HG03135 (cell line): ENCODE results near the gene ZBTB2.
"Not testable (repeated sequence)": the region's sequence is repeated elsewhere in the genome, so short reads cannot be mapped to it uniquely, and the experiment has no call there.

Experiments
- ATAC-seq: cut with Tn5 transposase; IDR thresholded peaks from one replicate; pipeline ENCODE4 v1.9.1; 2021; ENCODE audit warnings: mild to moderate bottlenecking, moderate library complexity; ENCODE audit not compliant: unreplicated experiment

The ZBTB2 gene

DNA sequence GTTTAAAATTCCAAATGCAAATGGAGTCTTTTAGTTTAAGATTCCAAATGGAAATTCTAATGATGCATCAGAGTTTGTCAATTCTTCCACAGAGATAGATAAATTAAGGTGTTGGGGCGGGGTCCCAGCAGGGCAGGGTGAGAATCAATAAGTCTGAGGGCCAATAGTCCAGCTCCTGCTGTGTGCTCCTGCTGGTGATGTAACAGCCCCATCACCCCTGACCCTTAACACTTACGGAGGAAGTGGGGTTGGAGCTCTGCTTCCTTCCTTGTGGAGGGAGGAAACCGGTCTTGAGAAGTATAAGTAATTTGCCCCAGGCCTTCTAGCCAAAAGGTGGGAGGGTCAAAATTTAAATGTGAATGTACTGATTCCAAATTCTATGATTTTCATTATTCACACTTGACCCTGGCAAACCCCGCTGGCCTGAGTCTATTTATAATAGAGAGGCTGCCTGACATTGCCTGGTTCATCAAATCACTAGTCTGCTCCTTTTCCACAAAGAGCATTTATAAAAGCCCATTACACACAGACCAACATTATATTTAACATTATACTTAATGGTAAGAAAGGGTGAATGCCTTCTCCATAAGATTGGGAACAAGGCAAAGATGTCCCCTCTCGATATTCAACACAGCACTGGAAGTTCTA, 17.2 kb downstream of the ZBTB2 start:
- no peak for ATAC-seq

DNA sequence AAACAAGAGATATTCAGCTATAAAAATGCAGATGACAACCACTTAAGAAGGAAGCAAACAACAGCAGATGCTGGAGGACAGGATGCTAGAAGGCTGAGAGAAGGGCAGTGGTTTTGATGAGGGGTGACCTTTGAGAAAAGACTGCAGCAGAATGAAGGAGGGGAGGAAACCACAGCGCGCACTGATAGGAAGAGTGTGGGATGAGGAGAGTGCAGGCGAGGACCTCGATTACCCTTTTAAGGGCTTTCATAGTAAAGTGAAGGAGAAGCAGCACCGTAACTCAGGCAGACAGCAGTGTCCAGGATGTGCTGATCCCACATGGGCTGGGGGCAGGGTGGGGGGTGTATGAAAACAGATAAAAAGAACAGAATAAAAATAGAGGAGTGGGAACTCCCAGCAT, 19.2 kb downstream of the ZBTB2 start:
- ATAC-seq, result no peak

DNA sequence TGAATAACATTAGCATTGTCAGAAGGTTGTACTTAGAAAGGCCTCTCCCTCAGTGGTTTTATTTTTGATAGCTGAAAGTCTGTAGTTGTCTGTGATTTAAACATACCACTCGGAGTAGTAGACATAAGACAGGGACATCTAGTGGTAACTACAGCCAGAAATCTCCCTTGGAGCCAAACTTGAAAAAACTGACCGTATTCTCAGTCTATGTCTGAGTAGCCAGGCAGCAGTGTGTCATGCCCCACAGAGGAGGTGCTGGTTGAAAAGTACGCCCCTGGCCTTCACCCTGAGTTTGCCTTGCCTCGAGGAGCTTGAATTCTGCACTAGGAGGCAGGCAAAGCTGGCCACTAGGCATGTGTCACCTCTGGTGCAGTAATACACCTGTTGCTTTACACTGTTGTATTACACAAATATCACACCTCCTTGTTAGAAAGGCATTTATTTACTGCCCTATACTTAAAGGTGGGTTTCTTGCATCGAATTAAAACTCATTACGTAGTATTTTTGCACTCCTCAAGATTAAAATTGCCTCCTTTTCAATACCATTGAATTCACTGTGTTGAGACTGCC, 20.8 kb downstream of the ZBTB2 start:
- no peak for ATAC-seq

DNA sequence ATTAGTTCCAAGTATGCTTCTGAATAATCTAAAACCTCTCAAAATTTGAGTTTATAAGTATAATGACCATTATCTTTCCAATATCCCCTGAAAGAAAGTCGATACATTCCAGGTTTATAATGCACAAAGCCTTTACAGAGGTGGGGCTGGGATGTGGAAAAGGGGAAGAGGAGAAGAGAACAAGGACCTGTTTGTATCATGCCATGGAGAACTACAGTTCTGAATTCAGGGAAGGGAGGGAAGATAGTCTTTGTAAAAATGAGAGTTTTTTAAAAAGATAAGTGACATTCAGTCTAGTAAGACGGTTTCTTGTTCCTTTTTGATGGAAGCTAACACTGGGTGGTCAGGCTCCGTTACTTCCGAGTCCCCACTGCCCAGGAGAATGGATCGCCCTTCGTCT, 26.1 kb downstream of the ZBTB2 start:
- ATAC-seq, result no peak

DNA sequence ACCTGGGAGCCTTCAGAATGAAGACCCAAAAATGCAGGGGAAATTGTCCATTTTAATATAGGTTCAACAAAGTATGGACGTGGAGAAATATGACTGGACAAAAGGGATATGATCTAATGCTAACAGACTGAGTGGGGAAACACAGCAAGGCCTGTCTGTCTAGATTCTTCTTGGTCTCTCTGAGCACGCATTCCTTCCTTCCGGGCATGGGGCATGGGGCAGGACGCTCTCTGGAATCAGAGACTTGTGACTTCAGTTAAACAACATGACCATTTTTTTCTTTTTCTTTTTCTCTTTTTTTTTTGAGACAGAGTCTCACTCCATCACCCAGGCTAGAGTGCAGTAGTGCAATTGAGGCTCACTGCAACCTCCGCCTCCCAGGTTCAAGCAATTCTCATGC, 31.9 kb downstream of the ZBTB2 start:
- ATAC-seq, result no peak

DNA sequence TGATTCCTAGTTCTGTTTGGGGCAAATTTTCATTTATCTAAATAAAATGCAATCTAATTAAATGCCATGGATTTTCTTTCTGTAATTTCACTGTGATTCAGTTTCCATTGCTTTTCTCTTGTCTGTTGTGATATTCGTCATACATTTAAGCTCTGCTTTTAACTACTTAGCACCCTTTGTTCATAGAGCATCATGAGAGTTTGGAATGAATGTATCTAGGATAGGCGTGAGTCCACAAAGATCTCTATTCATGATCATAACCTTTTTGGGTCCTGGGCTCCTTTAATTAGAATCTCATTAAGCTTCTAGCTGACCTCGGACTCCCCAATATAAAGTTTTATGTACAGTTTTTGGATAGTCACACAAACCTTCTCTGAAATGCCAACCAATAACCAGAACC, 32.9 kb downstream of the ZBTB2 start:
- ATAC-seq, result no peak

DNA sequence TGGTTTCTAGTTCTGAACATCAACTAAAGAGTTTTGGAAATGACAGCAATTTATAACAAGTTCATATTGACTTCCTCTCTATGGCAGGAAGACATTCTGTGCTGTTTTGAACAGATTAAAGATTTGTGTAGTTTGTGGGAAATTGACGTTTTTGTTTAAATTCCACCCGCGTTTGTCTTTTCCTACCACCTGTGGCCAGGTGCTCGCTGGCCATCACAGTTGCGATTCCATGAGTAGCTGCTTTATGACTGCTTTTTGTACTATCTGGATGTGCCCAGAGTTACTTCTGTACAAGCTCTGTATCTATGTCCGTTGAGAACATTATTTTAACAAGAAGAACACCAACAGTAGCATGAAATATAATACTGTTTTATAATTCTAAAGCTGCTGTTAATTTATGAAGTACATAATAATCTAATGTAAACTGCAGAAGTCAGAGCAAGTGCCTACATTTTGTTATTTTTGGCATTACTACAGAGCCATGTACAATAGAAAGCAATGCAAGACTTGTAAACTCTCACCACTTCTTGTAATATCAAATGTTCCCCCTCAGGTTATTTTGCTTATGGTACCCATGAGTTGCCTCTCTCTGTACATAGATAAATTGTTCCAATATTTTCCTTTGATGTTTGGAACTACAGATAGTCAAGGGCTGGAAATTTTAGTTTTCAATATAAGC, 33.5 kb downstream of the ZBTB2 start:
- no peak for ATAC-seq

DNA sequence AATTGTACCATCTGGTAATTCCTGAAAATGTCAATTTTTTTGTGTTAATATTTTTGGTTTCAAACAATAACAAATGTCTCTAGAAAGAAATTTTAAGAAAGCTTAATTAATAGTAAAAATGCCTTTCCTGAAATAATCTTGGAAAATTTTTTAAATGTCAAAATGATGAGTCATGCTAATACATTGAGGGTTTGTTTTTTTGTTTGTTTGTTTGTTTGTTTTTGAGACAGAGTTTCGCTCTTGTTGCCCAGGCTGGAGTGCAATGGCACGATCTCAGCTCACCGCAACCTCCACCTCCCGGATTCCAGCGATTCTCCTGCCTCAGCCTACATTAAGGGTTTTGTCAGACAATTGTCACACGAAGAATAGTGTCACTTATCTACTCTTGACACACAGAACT, 34.4 kb downstream of the ZBTB2 start:
- ATAC-seq, result not testable (repeated sequence)

DNA sequence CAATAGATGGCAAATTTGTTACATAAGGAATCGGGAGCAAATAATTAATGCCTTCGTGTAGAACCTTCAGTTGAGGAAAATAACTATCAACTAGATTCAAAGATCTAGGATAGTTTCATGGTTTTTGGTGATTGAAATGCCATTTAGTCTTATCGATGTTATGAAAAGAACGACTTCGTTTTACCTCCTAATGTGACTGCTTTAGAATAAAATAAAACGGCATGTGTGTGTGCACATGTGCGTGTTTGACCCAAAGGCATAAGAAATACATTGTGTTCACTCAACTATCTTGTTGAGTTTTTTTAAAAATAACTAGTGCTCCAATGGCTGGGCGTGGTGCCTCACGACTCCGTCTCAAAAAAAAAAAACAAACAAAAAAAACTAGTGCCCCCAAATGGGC, 37.6 kb downstream of the ZBTB2 start:
- ATAC-seq, result no peak

DNA sequence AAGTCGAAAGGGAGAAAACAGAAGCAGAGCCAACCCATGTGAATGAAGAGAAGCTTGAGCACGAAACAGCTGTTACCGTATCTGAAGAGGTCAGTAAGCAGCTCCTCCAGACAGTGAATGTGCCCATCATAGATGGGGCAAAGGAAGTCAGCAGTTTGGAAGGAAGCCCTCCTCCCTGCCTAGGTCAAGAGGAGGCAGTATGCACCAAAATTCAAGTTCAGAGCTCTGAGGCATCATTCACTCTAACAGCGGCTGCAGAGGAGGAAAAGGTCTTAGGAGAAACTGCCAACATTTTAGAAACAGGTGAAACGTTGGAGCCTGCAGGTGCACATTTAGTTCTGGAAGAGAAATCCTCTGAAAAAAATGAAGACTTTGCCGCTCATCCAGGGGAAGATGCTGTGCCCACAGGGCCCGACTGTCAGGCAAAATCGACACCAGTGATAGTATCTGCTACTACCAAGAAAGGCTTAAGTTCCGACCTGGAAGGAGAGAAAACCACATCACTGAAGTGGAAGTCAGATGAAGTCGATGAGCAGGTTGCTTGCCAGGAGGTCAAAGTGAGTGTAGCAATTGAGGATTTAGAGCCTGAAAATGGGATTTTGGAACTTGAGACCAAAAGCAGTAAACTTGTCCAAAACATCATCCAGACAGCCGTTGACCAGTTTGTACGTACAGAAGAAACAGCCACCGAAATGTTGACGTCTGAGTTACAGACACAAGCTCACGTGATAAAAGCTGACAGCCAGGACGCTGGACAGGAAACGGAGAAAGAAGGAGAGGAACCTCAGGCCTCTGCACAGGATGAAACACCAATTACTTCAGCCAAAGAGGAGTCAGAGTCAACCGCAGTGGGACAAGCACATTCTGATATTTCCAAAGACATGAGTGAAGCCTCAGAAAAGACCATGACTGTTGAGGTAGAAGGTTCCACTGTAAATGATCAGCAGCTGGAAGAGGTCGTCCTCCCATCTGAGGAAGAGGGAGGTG, 38.7 kb downstream of the ZBTB2 start:
- ATAC-seq, result no peak

DNA sequence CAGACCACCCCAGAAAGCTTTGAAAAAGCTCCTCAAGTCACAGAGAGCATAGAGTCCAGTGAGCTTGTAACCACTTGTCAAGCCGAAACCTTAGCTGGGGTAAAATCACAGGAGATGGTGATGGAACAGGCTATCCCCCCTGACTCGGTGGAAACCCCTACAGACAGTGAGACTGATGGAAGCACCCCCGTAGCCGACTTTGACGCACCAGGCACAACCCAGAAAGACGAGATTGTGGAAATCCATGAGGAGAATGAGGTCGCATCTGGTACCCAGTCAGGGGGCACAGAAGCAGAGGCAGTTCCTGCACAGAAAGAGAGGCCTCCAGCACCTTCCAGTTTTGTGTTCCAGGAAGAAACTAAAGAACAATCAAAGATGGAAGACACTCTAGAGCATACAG, 39.6 kb downstream of the ZBTB2 start:
- ATAC-seq, result no peak

DNA sequence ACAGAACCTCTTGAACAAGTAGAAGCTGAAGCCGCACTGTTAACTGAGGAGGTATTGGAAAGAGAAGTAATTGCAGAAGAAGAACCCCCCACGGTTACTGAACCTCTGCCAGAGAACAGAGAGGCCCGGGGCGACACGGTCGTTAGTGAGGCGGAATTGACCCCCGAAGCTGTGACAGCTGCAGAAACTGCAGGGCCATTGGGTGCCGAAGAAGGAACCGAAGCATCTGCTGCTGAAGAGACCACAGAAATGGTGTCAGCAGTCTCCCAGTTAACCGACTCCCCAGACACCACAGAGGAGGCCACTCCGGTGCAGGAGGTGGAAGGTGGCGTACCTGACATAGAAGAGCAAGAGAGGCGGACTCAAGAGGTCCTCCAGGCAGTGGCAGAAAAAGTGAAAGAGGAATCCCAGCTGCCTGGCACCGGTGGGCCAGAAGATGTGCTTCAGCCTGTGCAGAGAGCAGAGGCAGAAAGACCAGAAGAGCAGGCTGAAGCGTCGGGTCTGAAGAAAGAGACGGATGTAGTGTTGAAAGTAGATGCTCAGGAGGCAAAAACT, 40.1 kb downstream of the ZBTB2 start:
- ATAC-seq, result no peak

DNA sequence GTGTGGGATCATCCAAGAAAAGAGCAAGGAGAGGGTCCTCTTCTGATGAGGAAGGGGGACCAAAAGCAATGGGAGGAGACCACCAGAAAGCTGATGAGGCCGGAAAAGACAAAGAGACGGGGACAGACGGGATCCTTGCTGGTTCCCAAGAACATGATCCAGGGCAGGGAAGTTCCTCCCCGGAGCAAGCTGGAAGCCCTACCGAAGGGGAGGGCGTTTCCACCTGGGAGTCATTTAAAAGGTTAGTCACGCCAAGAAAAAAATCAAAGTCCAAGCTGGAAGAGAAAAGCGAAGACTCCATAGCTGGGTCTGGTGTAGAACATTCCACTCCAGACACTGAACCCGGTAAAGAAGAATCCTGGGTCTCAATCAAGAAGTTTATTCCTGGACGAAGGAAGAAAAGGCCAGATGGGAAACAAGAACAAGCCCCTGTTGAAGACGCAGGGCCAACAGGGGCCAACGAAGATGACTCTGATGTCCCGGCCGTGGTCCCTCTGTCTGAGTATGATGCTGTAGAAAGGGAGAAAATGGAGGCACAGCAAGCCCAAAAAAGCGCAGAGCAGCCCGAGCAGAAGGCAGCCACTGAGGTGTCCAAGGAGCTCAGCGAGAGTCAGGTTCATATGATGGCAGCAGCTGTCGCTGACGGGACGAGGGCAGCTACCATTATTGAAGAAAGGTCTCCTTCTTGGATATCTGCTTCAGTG, 40.8 kb downstream of the ZBTB2 start:
- ATAC-seq, result no peak

DNA sequence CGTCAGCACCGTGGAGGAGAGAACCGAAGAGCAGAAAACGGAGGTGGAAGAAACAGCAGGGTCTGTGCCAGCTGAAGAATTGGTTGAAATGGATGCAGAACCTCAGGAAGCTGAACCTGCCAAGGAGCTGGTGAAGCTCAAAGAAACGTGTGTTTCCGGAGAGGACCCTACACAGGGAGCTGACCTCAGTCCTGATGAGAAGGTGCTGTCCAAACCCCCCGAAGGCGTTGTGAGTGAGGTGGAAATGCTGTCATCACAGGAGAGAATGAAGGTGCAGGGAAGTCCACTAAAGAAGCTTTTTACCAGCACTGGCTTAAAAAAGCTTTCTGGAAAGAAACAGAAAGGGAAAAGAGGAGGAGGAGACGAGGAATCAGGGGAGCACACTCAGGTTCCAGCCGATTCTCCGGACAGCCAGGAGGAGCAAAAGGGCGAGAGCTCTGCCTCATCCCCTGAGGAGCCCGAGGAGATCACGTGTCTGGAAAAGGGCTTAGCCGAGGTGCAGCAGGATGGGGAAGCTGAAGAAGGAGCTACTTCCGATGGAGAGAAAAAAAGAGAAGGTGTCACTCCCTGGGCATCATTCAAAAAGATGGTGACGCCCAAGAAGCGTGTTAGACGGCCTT, 41.6 kb downstream of the ZBTB2 start:
- no peak for ATAC-seq

DNA sequence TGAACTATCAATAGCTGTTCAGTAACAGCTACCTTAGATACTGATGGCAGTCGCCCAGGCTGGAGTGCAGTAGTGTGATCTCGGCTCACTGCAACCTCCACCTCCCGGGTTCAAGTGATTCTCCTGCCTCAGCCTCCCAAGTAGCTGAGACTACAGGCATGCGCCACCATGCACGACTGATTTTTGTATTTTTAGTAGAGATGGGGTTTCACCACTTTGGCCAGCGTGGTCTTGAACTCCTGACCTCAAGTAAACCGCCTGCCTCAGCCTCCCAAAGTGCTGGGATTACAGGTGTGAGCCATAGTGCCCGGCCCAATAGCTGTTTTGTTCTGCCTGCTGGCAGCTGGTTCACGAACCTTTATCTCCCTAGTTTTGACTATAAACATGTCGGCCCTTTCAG, 48.6 kb downstream of the ZBTB2 start:
- ATAC-seq, result not testable (repeated sequence)

DNA sequence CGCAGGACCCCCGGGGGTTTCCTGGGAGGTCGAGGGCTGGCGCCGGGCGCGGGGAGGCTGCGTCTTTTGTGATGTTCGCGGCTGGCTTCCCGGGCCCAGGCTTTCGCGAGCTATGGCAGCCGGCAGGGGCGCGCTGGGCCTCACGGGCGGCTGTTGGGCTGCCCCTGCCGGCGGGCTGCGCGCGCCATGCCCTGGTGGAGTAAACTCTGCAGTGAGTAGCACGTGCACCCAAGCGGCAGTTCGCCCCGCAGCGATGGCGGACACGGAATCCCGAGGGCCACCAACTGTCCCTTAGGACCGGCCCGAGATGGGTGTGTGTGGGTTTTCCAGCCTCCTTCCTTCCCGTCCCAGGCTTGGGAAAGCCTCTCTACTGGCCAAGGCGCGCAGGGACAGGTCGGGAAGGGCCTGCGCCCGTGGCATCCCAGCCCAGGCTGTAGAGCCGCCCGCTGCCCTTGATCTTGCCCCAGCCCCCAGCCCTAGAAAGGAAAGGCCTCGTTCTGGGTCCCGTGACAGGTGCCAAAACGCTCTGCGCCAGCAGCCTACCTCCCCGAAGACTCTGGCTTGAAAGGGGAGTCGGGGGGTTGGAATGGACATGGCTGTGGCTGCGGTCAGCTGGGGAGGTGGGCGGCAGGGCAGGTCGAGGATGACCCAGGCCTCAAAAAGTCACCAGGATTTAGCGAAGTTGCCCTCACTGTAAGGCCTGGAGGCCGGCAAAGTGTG, 49.7 kb downstream of the ZBTB2 start:
- no peak for ATAC-seq

DNA sequence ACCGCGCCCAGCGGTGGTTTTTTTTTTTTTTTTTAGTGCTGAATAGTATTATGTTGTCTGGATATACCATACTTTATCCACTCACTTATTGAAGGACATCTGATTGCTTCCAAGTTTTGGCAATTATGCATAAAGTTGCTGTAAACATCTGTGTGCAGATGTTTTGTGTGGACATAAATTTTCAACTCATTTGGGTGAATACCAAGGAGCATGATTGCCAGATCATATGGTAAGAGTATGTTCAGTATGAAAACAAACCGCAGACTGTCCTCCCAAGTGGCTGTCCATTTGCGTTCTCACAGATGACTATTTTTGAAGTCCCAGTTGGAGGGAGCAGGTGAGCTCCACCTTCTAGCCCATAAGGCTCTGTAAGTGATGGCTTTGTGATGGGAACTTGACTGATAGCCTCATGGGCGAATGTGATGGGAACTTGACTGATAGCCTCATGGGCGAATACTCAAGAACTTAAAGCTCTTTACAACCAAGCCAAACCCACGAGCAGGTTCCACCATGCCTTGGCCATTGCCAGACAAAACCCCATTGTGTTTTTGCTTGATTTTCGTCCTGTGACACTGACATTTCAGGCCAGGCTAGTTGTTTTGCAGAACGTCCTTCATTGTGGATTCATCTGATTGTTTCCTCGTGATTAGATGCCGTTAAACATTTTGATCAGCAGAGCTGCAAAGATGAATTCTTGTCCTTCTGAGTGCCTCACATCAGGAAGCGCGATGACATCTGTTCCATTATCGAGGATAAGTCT, 51.0 kb downstream of the ZBTB2 start:
- no peak for ATAC-seq

DNA sequence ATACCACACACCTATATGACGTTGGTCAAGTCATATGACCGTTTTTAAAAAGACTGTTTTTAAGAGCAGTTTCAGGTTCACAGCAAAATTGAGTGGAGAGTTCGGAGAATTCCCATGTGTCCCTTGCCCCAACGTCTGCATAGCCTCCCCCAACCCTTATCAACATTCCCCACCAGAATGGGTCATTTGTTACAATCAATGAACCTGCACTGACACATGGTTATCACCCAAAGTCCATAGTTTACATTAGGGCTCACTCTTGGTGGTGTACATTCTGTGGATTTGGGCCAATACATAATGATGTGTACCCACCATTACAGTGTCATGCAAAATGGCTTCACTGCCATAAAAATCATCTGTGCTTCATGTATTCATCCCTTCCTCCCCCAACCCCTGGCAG, 52.0 kb downstream of the ZBTB2 start:
- ATAC-seq, result no peak
